ENCODE results near the gene TPM2. TPM values are rescaled to one million over a fixed set of nuclear protein-coding genes. Genes with fewer than 3 reads are reported as not detected.

The TPM2 gene
- total and polyA plus RNA-seq, 2 experiments from 2014 or later: 645 to 1,591 TPM

DNA sequence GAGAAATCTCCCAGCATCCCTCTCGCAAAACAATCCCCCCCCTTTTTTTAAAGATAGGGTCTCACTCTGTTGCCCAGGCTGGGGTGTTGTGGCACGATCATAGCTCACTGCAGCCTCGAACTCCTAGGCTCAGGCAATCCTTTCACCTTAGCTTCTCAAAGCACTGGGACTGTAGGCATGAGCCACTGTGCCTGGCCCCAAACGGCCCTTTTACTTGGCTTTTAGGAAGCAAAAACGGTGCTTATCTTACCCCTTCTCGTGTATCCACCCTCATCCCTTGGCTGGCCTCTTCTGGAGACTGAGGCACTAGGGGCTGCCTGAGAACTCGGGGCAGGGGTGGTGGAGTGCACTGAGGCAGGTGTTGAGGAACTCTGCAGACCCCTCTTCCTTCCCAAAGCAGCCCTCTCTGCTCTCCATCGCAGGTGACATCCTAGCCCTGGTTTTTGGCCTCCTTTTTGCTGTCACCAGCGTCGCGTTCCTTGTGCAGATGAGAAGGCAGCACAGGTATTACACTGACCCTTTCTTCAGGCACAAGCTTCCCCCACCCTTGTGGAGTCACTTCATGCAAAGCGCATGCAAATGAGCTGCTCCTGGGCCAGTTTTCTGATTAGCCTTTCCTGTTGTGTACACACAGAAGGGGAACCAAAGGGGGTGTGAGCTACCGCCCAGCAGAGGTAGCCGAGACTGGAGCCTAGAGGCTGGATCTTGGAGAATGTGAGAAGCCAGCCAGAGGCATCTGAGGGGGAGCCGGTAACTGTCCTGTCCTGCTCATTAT is 9.2 kb downstream of the TPM2 start:
- H3K36me3 ChIP-seq: peaks cover 33% of the 10 kb centered on the region
- H3K4me3 ChIP-seq: no peak overlapping the region
- peak overlapping the region; percentile 31 for H3K27ac ChIP-seq
- TF ChIP-seq, protein P1, sequence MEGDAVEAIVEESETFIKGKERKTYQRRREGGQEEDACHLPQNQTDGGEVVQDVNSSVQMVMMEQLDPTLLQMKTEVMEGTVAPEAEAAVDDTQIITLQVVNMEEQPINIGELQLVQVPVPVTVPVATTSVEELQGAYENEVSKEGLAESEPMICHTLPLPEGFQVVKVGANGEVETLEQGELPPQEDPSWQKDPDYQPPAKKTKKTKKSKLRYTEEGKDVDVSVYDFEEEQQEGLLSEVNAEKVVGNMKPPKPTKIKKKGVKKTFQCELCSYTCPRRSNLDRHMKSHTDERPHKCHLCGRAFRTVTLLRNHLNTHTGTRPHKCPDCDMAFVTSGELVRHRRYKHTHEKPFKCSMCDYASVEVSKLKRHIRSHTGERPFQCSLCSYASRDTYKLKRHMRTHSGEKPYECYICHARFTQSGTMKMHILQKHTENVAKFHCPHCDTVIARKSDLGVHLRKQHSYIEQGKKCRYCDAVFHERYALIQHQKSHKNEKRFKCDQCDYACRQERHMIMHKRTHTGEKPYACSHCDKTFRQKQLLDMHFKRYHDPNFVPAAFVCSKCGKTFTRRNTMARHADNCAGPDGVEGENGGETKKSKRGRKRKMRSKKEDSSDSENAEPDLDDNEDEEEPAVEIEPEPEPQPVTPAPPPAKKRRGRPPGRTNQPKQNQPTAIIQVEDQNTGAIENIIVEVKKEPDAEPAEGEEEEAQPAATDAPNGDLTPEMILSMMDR (IDR thresholded peaks at IDR 0.05; ENCODE audit: low read depth, low read length): no peak
- DNase-seq (ENCODE audit: low read depth in 1 of 2, low spot score in 1 of 2): peak in 1 of 2 donors; percentile 74
- no peaks in the 10 kb centered on the region for H3K4me1 ChIP-seq (ENCODE audit: low read depth)
- H3K9me3 ChIP-seq (ENCODE audit: low read depth): no peaks in the 10 kb centered on the region
- no peaks in the 10 kb centered on the region for H3K27me3 ChIP-seq

DNA sequence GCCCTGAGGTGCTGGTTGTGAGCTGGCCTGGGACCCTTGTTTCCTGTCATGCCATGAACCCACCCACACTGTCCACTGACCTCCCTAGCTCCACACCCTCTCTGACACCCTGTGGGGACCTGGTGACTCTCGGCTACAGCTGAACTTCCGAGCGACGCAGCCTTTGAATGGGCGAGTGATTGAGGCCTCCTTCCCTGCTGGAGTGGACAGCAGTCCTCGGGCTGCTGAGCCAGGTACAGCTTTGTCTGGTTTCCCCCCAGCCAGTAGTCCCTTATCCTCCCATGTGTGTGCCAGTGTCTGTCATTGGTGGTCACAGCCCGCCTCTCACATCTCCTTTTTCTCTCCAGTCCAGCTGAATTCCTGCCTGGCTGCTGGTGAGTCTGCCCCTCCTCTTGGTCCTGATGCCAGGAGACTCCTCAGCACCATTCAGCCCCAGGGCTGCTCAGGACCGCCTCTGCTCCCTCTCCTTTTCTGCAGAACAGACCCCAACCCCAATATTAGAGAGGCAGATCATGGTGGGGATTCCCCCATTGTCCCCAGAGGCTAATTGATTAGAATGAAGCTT is 9.9 kb downstream of the TPM2 start:
- no peaks in the 10 kb centered on the region for H3K4me1 ChIP-seq (ENCODE audit: low read depth)
- H3K9me3 ChIP-seq (ENCODE audit: low read depth): no peaks in the 10 kb centered on the region
- H3K27ac ChIP-seq: peak overlapping the region; percentile 31
- DNase-seq (ENCODE audit: low read depth in 1 of 2, low spot score in 1 of 2): no peak
- H3K4me3 ChIP-seq: no peak overlapping the region
- peaks cover 26% of the 10 kb centered on the region for H3K36me3 ChIP-seq
- H3K27me3 ChIP-seq: no peaks in the 10 kb centered on the region
- TF ChIP-seq, protein P1 (IDR thresholded peaks at IDR 0.05; ENCODE audit: low read depth, low read length): no peak

DNA sequence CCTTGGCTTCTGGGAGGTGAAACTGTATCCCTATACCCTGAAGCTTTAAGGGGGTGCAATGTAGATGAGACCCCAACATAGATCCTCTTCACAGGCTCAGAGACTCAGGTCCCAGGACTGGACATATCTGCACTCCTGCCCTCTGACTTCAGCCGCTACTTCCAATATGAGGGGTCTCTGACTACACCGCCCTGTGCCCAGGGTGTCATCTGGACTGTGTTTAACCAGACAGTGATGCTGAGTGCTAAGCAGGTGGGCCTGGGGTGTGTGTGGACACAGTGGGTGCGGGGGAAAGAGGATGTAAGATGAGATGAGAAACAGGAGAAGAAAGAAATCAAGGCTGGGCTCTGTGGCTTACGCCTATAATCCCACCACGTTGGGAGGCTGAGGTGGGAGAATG is 10.6 kb downstream of the TPM2 start:
- no peaks in the 10 kb centered on the region for H3K9me3 ChIP-seq (ENCODE audit: low read depth)
- H3K4me3 ChIP-seq: no peak overlapping the region
- no peak overlapping the region for H3K27ac ChIP-seq
- DNase-seq (ENCODE audit: low read depth in 1 of 2, low spot score in 1 of 2): no peak
- no peaks in the 10 kb centered on the region for H3K4me1 ChIP-seq (ENCODE audit: low read depth)
- no peaks in the 10 kb centered on the region for H3K27me3 ChIP-seq
- peaks cover 19% of the 10 kb centered on the region for H3K36me3 ChIP-seq
- TF ChIP-seq, protein P1 (IDR thresholded peaks at IDR 0.05; ENCODE audit: low read depth, low read length): no peak

DNA sequence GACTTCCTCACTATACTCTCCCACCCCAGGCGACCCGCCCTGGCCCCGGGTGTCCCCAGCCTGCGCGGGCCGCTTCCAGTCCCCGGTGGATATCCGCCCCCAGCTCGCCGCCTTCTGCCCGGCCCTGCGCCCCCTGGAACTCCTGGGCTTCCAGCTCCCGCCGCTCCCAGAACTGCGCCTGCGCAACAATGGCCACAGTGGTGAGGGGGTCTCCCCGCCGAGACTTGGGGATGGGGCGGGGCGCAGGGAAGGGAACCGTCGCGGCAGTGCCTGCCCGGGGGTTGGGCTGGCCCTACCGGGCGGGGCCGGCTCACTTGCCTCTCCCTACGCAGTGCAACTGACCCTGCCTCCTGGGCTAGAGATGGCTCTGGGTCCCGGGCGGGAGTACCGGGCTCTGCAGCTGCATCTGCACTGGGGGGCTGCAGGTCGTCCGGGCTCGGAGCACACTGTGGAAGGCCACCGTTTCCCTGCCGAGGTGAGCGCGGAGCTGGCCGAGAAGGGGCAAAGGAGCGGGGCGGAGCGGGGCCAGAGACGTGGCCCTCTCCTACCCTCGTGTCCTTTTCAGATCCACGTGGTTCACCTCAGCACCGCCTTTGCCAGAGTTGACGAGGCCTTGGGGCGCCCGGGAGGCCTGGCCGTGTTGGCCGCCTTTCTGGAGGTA is 13.9 kb downstream of the TPM2 start:
- peak; percentile 44 to 89 for DNase-seq (ENCODE audit: low read depth in 1 of 2, low spot score in 1 of 2)
- Histone ChIP-seq H3K9me3 (ENCODE audit: low read depth) (no peaks in the 10 kb centered on the region), H3K4me3 (peak overlapping the region; percentile 23), H3K36me3 (no peaks in the 10 kb centered on the region), H3K4me1 (ENCODE audit: low read depth) (no peaks in the 10 kb centered on the region), H3K27me3 (no peaks in the 10 kb centered on the region), H3K27ac (no peak overlapping the region)
- TF ChIP-seq, protein P1 (IDR thresholded peaks at IDR 0.05; ENCODE audit: low read depth, low read length): peak; percentile 2

DNA sequence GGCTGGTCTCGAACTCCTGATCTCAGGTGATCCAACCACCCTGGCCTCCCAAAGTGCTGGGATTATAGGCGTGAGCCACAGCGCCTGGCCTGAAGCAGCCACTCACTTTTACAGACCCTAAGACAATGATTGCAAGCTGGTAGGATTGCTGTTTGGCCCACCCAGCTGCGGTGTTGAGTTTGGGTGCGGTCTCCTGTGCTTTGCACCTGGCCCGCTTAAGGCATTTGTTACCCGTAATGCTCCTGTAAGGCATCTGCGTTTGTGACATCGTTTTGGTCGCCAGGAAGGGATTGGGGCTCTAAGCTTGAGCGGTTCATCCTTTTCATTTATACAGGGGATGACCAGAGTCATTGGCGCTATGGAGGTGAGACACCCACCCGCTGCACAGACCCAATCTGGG is 14.5 kb downstream of the TPM2 start:
- no peak for DNase-seq (ENCODE audit: low read depth in 1 of 2, low spot score in 1 of 2)
- Histone ChIP-seq H3K4me3 (peak overlapping the region; percentile 23), H3K27me3 (no peaks in the 10 kb centered on the region), H3K36me3 (no peaks in the 10 kb centered on the region), H3K9me3 (ENCODE audit: low read depth) (no peaks in the 10 kb centered on the region), H3K4me1 (ENCODE audit: low read depth) (no peaks in the 10 kb centered on the region), H3K27ac (no peak overlapping the region)
- TF ChIP-seq, protein P1 (IDR thresholded peaks at IDR 0.05; ENCODE audit: low read depth, low read length): no peak
